ENCODE data around the gene ZNF248. TPM values are rescaled to one million over a fixed set of nuclear protein-coding genes. Genes with fewer than 3 reads are reported as not detected.
A peak's percentile ranks its signal among the peaks of the same experiment; 100 is the strongest.

ZNF248 gene
- 16.7 TPM for total RNA-seq

- Histone ChIP-seq H3K9ac (ENCODE audit: low read depth in 1 of 3, low read length in 3 of 3) (peak within 1 kb of the TSS; percentile 94 to 100 (median 100)), H3K4me3 (ENCODE audit: low read length in 3 of 3) (peak within 1 kb of the TSS; percentile 90 to 93 (median 93)), H3K36me3 (ENCODE audit: control insufficient read depth in 3 of 3, insufficient read depth in 3 of 3, low read length in 3 of 3) (no peaks in the 10 kb centered on the region)
Measured at GRCh38 chr10:37857287-37858211, at the start of gene ZNF248. Gene ZNF248, minus strand, starts transcription at chr10:37857610. Its CDS starts 1,300 bp downstream, at chr10:37856310.

DNA sequence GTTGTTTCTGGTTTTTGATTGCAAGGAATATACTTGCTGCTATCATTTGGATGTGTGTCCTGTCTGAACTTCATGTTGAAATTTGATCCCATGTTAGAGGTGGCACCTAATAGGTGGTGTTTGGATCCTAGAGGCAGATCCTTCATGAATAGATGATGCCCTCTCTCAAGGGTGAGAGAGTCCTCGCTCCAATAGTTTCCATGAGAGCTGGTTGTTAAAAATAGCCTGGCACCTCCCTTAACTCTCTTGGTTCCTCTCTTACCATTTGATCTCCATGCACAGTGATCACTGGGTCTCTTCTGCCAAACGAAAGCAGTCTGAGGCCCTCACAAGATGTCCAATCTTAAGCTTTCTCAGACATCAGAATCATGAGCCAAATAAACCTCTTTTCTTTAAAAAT is 49.0 kb upstream of the ZNF248 start:
- Histone ChIP-seq H3K27ac (ENCODE audit: low read depth, low read length) (no peak overlapping the region), H3K4me3 (ENCODE audit: low read length in 3 of 3) (no peak overlapping the region), H3K9ac (ENCODE audit: low read depth in 1 of 3, low read length in 3 of 3) (no peak overlapping the region), H3K36me3 (ENCODE audit: control insufficient read depth in 3 of 3, insufficient read depth in 3 of 3, low read length in 3 of 3) (no peaks in the 10 kb centered on the region), H3K4me1 (ENCODE audit: control insufficient read depth in 3 of 3, insufficient read depth in 3 of 3, low read length in 3 of 3) (no peaks in the 10 kb centered on the region), H3K9me3 (ENCODE audit: control insufficient read depth in 3 of 3, low read length in 3 of 3) (peaks cover 0 to 4% (median 0%) of the 10 kb centered on the region in 3 donors), H3K27me3 (ENCODE audit: control insufficient read depth in 3 of 3, insufficient read depth in 3 of 3, low read length in 3 of 3) (no peaks in the 10 kb centered on the region)

More at GRCh38 chr10:37857287-37858211, at the start of gene ZNF248:
- H3K9me3 ChIP-seq (ENCODE audit: control insufficient read depth in 3 of 3, low read length in 3 of 3) = no peaks in the 10 kb centered on the region
- H3K27ac ChIP-seq (ENCODE audit: low read depth, low read length) = peak within 1 kb of the TSS; percentile 100
- peaks cover 6 to 24% (median 23%) of the 10 kb centered on the region in 3 donors for H3K4me1 ChIP-seq (ENCODE audit: control insufficient read depth in 3 of 3, insufficient read depth in 3 of 3, low read length in 3 of 3)
- H3K27me3 ChIP-seq (ENCODE audit: control insufficient read depth in 3 of 3, insufficient read depth in 3 of 3, low read length in 3 of 3) = no peaks in the 10 kb centered on the region

- no peak overlapping the region for H3K27ac ChIP-seq (ENCODE audit: low read depth, low read length)
- H3K36me3 ChIP-seq (ENCODE audit: control insufficient read depth in 3 of 3, insufficient read depth in 3 of 3, low read length in 3 of 3) = peaks cover 0 to 2% (median 2%) of the 10 kb centered on the region in 3 donors
- H3K4me3 ChIP-seq (ENCODE audit: low read length in 3 of 3) = peak overlapping the region in 1 of 3 donors; percentile 44
- no peaks in the 10 kb centered on the region for H3K4me1 ChIP-seq (ENCODE audit: control insufficient read depth in 3 of 3, insufficient read depth in 3 of 3, low read length in 3 of 3)
- no peaks in the 10 kb centered on the region for H3K27me3 ChIP-seq (ENCODE audit: control insufficient read depth in 3 of 3, insufficient read depth in 3 of 3, low read length in 3 of 3)
- peaks cover 10 to 28% (median 13%) of the 10 kb centered on the region in 3 donors for H3K9me3 ChIP-seq (ENCODE audit: control insufficient read depth in 3 of 3, low read length in 3 of 3)
- no peak overlapping the region for H3K9ac ChIP-seq (ENCODE audit: low read depth in 1 of 3, low read length in 3 of 3)
Measured at GRCh38 chr10:37896436-37896835, 39.0 kb upstream of the ZNF248 start.

GRCh38 chr10:37895674-37896073 is 38.3 kb upstream of the ZNF248 start:
- H3K9me3 ChIP-seq (ENCODE audit: control insufficient read depth in 3 of 3, low read length in 3 of 3) = peaks cover 10 to 31% (median 16%) of the 10 kb centered on the region in 3 donors

DNA sequence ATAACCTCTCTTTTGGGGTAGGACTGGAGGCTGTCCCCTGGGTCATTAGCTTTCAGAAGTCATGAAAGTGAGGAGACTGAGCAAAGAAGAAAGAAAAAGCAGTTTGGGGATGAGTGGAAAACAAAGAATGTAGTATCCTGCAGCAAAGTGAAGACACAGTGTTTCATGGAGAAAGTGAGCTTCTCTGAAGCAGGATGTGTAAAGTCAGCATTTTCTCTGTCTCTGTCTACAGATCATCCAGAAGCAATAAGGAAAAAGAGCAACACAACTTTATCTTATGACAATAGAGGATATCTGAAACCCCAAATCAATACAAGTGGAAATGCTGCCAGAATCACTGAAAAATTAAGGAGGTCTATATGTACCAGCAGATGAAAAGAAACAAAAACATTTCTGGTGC is 28.4 kb upstream of the ZNF248 start:
- H3K4me1 ChIP-seq (ENCODE audit: control insufficient read depth in 3 of 3, insufficient read depth in 3 of 3, low read length in 3 of 3) = no peaks in the 10 kb centered on the region
- H3K36me3 ChIP-seq (ENCODE audit: control insufficient read depth in 3 of 3, insufficient read depth in 3 of 3, low read length in 3 of 3) = no peaks in the 10 kb centered on the region
- no peaks in the 10 kb centered on the region for H3K9me3 ChIP-seq (ENCODE audit: control insufficient read depth in 3 of 3, low read length in 3 of 3)
- no peak overlapping the region for H3K9ac ChIP-seq (ENCODE audit: low read depth in 1 of 3, low read length in 3 of 3)
- H3K27me3 ChIP-seq (ENCODE audit: control insufficient read depth in 3 of 3, insufficient read depth in 3 of 3, low read length in 3 of 3) = no peaks in the 10 kb centered on the region
- no peak overlapping the region for H3K4me3 ChIP-seq (ENCODE audit: low read length in 3 of 3)
- H3K27ac ChIP-seq (ENCODE audit: low read depth, low read length) = no peak overlapping the region

More at GRCh38 chr10:37895674-37896073, 38.3 kb upstream of the ZNF248 start:
- no peak overlapping the region for H3K4me3 ChIP-seq (ENCODE audit: low read length in 3 of 3)
- H3K36me3 ChIP-seq (ENCODE audit: control insufficient read depth in 3 of 3, insufficient read depth in 3 of 3, low read length in 3 of 3) = peaks cover 0 to 5% (median 3%) of the 10 kb centered on the region in 3 donors
- H3K4me1 ChIP-seq (ENCODE audit: control insufficient read depth in 3 of 3, insufficient read depth in 3 of 3, low read length in 3 of 3) = no peaks in the 10 kb centered on the region
- no peak overlapping the region for H3K9ac ChIP-seq (ENCODE audit: low read depth in 1 of 3, low read length in 3 of 3)
- H3K27me3 ChIP-seq (ENCODE audit: control insufficient read depth in 3 of 3, insufficient read depth in 3 of 3, low read length in 3 of 3) = no peaks in the 10 kb centered on the region
- no peak overlapping the region for H3K27ac ChIP-seq (ENCODE audit: low read depth, low read length)

DNA sequence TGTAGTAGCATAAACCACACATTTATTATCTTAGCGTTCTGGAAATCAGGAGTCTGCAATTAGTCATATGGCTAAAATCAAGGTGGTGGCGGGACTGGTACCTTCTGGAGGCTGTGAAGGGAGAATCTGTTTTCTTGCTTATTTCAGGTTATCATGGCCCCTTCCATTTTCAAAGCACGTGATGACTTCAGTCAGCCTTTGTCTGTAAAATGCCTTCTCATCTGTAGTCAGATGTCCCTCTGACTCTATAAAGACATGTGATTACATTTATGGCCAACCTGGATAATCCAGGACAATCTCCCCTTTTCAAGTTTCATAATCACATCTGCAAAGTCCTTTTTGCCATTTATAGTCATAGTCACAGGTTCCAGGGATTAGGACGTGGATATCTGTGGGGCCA is 15.5 kb upstream of the ZNF248 start:
- Histone ChIP-seq H3K27me3 (ENCODE audit: control insufficient read depth in 3 of 3, insufficient read depth in 3 of 3, low read length in 3 of 3) (no peaks in the 10 kb centered on the region), H3K4me1 (ENCODE audit: control insufficient read depth in 3 of 3, insufficient read depth in 3 of 3, low read length in 3 of 3) (no peaks in the 10 kb centered on the region), H3K27ac (ENCODE audit: low read depth, low read length) (no peak overlapping the region), H3K9ac (ENCODE audit: low read depth in 1 of 3, low read length in 3 of 3) (no peak overlapping the region), H3K4me3 (ENCODE audit: low read length in 3 of 3) (no peak overlapping the region), H3K36me3 (ENCODE audit: control insufficient read depth in 3 of 3, insufficient read depth in 3 of 3, low read length in 3 of 3) (peaks cover 0 to 2% (median 0%) of the 10 kb centered on the region in 3 donors), H3K9me3 (ENCODE audit: control insufficient read depth in 3 of 3, low read length in 3 of 3) (no peaks in the 10 kb centered on the region)

GRCh38 chr10:37872283-37872682 is 14.9 kb upstream of the ZNF248 start:
- no peak overlapping the region for H3K9ac ChIP-seq (ENCODE audit: low read depth in 1 of 3, low read length in 3 of 3)
- H3K27ac ChIP-seq (ENCODE audit: low read depth, low read length) = no peak overlapping the region
- no peaks in the 10 kb centered on the region for H3K27me3 ChIP-seq (ENCODE audit: control insufficient read depth in 3 of 3, insufficient read depth in 3 of 3, low read length in 3 of 3)
- H3K36me3 ChIP-seq (ENCODE audit: control insufficient read depth in 3 of 3, insufficient read depth in 3 of 3, low read length in 3 of 3) = peaks cover 0 to 2% (median 0%) of the 10 kb centered on the region in 3 donors
- no peaks in the 10 kb centered on the region for H3K4me1 ChIP-seq (ENCODE audit: control insufficient read depth in 3 of 3, insufficient read depth in 3 of 3, low read length in 3 of 3)
- no peaks in the 10 kb centered on the region for H3K9me3 ChIP-seq (ENCODE audit: control insufficient read depth in 3 of 3, low read length in 3 of 3)
- no peak overlapping the region for H3K4me3 ChIP-seq (ENCODE audit: low read length in 3 of 3)

GRCh38 chr10:37871568-37872251 is 14.3 kb upstream of the ZNF248 start:
- Histone ChIP-seq H3K27me3 (ENCODE audit: control insufficient read depth in 3 of 3, insufficient read depth in 3 of 3, low read length in 3 of 3) (no peaks in the 10 kb centered on the region), H3K9ac (ENCODE audit: low read depth in 1 of 3, low read length in 3 of 3) (no peak overlapping the region), H3K4me1 (ENCODE audit: control insufficient read depth in 3 of 3, insufficient read depth in 3 of 3, low read length in 3 of 3) (no peaks in the 10 kb centered on the region), H3K36me3 (ENCODE audit: control insufficient read depth in 3 of 3, insufficient read depth in 3 of 3, low read length in 3 of 3) (peaks cover 0 to 2% (median 0%) of the 10 kb centered on the region in 3 donors), H3K9me3 (ENCODE audit: control insufficient read depth in 3 of 3, low read length in 3 of 3) (no peaks in the 10 kb centered on the region), H3K27ac (ENCODE audit: low read depth, low read length) (no peak overlapping the region), H3K4me3 (ENCODE audit: low read length in 3 of 3) (no peak overlapping the region)

DNA sequence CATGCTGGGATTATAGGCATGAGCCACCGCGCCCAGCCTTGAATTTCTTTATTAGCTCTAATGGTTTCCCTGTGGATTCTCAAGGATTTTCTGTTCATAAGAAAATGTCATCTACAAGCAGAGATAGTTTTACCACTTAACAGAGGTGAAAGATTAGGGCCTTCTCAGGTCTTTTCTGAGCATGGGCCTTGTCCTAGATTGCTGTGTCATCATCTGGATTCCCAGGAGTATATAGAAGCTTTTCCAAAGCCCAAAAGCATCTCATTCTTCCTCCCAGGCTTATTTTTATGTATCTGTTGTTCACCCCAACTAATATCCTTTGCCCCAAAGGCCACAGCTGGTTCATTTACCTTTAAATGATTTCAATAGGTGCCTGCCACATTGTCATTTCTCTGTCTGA is 13.7 kb upstream of the ZNF248 start:
- no peaks in the 10 kb centered on the region for H3K27me3 ChIP-seq (ENCODE audit: control insufficient read depth in 3 of 3, insufficient read depth in 3 of 3, low read length in 3 of 3)
- no peak overlapping the region for H3K9ac ChIP-seq (ENCODE audit: low read depth in 1 of 3, low read length in 3 of 3)
- H3K9me3 ChIP-seq (ENCODE audit: control insufficient read depth in 3 of 3, low read length in 3 of 3) = no peaks in the 10 kb centered on the region
- no peak overlapping the region for H3K27ac ChIP-seq (ENCODE audit: low read depth, low read length)
- H3K4me1 ChIP-seq (ENCODE audit: control insufficient read depth in 3 of 3, insufficient read depth in 3 of 3, low read length in 3 of 3) = no peaks in the 10 kb centered on the region
- peaks cover 0 to 2% (median 0%) of the 10 kb centered on the region in 3 donors for H3K36me3 ChIP-seq (ENCODE audit: control insufficient read depth in 3 of 3, insufficient read depth in 3 of 3, low read length in 3 of 3)
- no peak overlapping the region for H3K4me3 ChIP-seq (ENCODE audit: low read length in 3 of 3)

- no peak overlapping the region for H3K27ac ChIP-seq (ENCODE audit: low read depth, low read length)
Measured at GRCh38 chr10:37868796-37869195, 11.4 kb upstream of the ZNF248 start.

More at GRCh38 chr10:37868796-37869195, 11.4 kb upstream of the ZNF248 start:
- Histone ChIP-seq H3K4me3 (ENCODE audit: low read length in 3 of 3) (no peak overlapping the region), H3K36me3 (ENCODE audit: control insufficient read depth in 3 of 3, insufficient read depth in 3 of 3, low read length in 3 of 3) (peaks cover 0 to 2% (median 0%) of the 10 kb centered on the region in 3 donors), H3K4me1 (ENCODE audit: control insufficient read depth in 3 of 3, insufficient read depth in 3 of 3, low read length in 3 of 3) (no peaks in the 10 kb centered on the region), H3K9me3 (ENCODE audit: control insufficient read depth in 3 of 3, low read length in 3 of 3) (no peaks in the 10 kb centered on the region), H3K9ac (ENCODE audit: low read depth in 1 of 3, low read length in 3 of 3) (no peak overlapping the region), H3K27me3 (ENCODE audit: control insufficient read depth in 3 of 3, insufficient read depth in 3 of 3, low read length in 3 of 3) (no peaks in the 10 kb centered on the region)
